Measurements from ENCODE around the gene NUP85. TPM values are rescaled to one million over a fixed set of nuclear protein-coding genes. Genes with fewer than 3 reads are reported as not detected.
"Not testable (repeated sequence)": the region's sequence is repeated elsewhere in the genome, so short reads cannot be mapped to it uniquely, and the experiment has no call there.

NUP85 gene
- total RNA-seq, 2 donors from 2014 or later: 49.6 to 50.9 TPM

DNA sequence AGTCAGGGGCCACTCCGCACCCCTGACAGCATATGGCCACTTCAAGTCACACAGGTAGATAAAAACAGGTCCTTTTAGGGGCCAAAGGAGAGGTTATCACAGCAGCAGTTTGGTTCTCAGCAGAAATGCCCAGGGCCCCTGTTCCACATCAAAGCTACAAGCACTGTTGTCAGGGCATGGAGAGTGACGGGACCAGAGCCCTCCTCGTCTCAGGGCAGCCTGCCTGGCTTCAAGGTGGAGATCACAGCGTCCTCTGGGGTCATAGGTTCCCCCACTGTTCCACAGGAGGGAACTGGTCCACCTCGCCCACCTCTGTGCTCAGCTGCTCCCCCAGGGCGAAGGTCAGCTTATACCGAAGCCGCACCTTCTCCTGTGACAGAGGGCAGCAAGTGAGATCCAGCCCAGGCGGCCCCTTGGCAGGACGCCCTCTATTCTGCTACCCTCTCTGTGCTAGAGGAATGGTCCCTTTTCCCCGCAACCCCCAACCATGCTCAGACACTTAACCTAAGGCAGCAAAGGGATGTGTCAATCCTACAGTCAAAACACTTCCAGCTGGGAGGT, 32.6 kb downstream of the NUP85 start:
- DNase-seq (ENCODE audit: low spot score): no peak

DNA sequence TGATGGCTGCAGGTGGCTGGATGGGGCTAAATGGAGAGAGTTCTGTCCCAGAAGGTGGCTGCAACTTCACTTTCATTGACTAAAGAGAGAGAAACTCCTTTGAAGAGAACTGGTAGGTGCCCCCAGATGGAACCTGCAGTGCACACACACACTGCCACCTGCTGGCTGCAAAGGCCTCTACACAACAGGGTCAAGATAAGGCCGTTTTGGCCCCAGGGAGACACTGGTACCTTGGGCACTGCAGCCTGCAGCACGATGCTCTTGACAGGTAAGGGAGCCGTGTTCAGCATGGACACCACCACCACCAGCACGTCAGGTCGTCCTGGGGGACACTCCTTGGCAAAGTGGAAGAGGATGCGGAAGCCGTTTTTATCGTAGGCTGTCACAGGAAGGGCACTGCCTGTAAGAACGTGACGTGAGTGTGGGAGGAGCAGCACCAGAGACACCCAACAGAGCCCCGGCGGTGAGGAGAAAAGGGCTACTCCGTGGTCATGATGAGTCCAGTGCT, 33.3 kb downstream of the NUP85 start:
- no peak for DNase-seq (ENCODE audit: low spot score)
- intact Hi-C loops (cut with DNase I): no loop called here

More for the DNA sequence above, 32.6 kb downstream of the NUP85 start:
- intact Hi-C loops (cut with DNase I): no loop called here

DNA sequence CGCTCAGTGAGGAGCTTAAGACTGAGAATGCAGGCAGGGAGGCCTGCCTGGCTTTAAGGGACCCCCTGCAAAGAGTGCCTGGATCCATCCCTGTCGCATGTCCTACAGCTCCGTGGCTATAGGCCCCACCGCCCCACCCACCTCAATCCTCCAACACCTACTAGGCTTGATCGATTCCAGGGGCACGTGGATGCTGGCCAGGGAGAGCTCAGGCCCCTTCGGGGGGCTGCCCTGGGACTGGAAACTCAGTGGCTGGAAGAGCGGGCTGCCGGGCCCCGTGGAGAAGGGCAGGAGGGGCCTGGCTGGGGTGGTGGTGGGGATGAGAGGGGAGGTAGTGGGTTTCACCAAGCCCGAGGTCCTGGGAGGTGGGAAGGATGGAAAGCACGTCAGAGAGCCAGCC, 33.7 kb downstream of the NUP85 start:
- DNase-seq (ENCODE audit: low spot score): no peak

DNA sequence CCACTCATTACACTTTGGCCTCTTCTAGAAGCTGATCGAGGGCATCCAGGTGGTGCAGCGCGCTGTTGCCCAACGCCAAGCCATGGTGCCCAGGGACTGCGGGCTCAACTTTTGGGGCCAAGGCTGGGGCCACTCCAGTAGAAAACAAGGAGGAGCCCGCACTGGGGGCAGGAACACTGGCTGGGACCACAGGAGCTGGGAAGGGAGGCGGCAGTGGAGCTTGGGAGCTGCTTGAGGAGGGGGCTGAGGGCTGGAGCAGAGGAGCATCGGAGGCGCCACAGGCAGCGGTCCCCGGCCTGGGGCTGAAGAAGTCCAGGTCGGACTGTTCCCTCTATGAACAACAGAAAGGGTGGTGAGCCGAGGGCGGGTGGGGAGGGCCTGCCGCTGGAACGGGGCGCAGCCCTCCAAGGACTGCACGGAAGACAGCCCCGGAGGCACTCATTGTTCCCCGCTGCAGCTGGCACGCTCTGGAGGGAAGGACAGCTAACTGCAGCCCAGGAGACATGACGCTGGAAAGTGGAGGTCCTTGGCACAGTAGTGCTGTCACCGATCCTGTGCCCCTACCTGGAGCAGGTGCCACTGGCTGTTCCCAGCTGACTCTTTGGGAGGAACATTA, 34.4 kb downstream of the NUP85 start:
- intact Hi-C loops (cut with DNase I): no loop called here
- DNase-seq (ENCODE audit: low spot score): no peak

More for the DNA sequence above, 33.7 kb downstream of the NUP85 start:
- intact Hi-C loops (cut with DNase I): no loop called here

DNA sequence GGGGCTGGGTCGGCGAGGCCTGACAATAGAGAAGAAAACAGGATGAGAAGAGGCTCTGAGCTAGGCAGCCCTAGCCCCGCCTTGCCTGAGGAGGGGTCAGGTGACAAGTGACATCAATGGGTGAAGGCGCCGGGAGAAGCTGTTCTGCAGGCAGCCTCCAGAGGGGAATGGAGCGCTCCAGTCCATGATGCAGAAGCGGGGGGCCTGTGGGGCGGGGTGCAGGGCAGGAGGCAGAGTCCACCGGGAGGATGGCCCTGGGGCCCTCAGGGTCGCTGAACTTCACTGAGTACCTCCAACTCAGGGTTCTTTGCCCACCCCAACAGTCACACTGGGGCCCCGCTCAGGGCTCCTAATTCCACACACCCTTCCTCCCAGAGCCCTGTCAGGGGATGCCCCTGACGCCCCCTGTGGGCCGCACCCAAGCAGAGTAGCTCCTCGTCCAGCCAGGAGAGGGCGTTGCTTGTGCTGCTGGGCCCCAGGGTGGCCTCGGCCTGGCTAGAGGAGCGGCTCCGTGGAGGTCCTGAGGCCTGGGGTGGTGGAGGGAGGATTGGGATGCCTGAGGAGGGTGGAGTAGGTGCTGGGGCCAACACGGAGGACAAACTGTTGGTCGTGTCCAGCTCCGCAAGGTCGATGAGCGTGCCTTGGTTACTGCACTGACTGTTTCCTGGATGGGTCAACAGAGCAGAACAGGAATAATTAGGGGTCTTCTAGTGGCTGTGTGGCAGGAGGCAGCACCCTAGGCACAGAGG, 35.1 kb downstream of the NUP85 start:
- intact Hi-C loops (cut with DNase I): no loop called here
- DNase-seq (ENCODE audit: low spot score): no peak

DNA sequence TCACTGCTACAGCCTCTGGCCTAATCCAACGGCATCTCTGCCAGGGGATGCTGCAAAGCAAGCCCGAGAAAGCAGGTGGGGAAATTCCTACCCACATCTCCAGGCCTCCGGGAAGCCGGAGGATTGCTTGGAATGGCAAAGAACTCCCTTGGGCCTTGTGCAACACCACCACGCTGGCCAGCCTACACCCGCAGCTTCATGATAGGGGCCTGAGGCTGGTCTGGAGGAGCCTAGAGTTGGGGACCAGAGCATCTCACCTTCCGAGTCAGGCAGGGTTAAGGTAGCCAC, 35.6 kb downstream of the NUP85 start:
- intact Hi-C loops (cut with DNase I): no loop called here
- DNase-seq (ENCODE audit: low spot score): no peak

DNA sequence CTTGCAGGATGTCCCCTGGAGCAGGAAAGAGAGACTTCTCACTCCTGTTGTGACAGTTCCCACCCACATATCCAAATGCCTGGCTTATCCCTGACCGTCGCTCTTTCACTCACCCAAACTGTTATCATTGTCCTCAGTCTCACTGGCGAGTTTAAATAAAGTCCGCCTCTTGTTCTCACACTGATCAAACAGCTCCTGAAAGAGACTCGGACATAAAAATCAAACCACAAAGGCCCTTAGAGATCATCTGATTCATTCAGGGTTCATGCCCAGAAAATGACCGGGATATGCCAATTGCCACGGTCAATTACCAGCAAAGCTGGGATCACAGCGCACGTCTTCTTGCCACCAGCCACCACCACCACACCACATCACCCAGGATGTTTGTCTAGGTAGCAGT, 36.0 kb downstream of the NUP85 start:
- no peak for DNase-seq (ENCODE audit: low spot score)
- intact Hi-C loops (cut with DNase I): no loop called here

DNA sequence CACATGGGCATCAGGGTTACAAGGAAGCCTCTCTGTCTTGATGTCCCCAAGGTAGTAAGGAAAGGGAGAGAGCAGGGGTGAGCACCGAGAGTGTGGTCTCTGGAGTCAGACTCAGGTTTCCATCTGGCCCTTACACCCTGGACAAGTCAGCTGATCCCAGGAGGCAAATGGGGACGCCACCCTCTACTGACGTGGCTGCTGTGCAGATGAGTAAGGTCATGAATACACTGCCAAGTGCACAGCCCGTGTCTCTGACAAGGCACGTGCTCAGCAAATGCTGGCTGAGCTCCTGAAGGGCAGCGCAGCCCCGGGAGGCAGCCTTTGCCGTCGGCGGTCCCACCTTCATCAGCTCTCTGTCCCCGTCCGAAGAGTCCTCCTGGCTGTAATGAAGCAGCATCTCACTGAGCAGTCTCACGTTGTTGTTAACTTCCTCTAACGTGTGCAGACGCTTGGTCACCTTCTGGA, 36.5 kb downstream of the NUP85 start:
- intact Hi-C loops (cut with DNase I): no loop called here

DNA sequence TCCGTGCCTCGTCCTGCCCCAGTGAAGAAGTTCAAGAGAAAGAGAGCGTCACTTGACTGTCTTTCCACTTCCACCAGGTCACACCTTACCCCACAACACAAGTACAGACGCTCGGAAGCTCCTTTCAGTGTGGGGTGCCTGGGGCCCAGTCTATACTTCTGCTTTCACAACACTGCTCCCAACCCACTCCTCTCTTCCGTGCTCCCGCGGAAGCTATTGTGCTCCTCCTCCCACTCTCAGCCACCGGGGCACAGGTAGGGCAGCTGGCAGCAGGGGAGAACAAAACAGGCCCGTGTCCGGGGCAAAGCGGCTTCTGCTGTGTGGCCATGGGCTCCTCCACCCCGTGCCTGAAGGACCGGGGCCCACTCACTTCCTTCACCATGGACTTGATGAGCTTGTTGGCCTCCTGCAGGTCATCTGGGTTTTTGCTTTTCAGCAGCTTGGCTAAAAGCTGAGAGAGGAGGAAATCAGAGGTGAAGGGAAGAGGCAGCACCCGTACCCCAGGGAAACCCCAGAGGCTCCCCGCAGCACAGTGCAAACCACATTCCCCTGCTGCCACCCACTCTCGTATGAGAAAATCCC, 37.1 kb downstream of the NUP85 start:
- DNase-seq (ENCODE audit: low spot score): no peak
- intact Hi-C loops (cut with DNase I): no loop called here

More for the DNA sequence above, 36.5 kb downstream of the NUP85 start:
- DNase-seq (ENCODE audit: low spot score): no peak

DNA sequence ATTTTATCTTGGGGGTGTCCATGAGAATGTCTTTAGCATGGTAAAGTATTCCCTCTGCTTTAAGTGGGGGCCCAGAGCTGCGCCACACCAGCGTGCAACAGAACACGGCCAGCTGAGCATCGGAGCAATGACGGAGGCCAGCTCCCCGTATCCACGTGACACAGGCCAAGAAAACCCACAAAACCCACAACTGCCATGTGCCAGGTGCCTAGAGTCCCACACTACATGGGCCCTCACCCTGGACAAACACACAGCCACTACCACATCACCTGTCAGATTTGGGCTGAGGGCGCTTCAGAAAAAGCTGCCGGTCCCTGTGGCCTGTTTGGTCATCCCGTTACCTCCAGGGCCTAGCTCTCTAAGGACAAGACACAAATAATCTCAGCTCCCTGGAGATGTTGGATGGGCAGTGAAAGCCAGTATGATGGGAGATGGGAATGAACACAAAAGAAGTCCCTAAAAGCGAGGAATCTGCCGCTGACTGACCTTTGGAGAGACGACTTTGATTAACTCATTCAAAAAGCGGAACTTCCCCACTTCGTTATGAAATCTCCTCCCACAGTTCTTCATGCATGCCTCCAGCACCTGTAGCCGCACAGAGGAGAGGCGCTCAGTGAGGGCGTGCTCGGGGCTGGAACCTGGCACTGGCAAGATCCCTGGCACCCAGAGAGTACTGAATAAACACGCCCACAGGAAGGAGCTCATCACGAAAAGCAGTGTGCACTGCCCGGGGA, 38.8 kb downstream of the NUP85 start:
- no peak for DNase-seq (ENCODE audit: low spot score)
- intact Hi-C loops (cut with DNase I): no loop called here

DNA sequence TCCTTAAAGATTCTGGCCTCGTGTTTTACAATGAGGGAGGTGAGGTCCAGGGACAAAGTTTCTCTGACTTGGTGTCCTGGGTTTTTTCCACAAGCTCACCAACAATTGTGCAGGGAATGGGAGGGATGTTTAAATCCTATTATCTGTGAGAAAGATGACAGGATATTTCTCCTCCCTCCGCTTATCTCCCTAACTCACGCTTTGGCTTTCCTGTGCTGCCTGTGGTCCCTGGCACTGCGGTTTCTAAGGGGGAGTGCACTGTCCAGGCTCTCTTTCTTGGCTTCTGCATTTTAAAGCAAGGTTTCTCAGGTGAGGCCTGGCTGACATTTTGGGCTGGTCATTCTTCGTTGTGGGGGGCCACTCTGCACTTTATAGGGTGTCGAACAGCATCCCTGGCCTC, 39.5 kb downstream of the NUP85 start:
- DNase-seq (ENCODE audit: low spot score): no peak
- intact Hi-C loops (cut with DNase I): no loop called here

DNA sequence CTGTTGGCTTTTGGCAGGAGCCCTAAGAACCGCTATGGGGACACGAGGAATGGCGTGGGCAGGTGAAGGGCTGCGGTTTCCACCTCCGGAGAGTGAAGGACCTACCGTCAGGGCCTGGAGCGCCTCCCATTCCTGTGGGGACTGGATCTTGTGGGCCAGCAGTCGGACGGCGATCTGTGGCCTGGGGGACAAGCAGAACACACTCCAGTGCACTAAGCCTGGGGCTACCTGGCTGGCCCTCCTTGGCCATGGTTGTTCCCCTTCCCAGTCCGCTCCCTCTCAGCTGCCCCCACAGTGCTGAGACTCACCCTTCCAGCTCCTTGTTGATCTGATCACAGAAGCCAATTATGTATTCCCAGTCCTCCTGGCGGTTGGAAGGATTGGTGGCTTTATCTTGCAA, 40.9 kb downstream of the NUP85 start:
- intact Hi-C loops (cut with DNase I): no loop called here
- no peak for DNase-seq (ENCODE audit: low spot score)

DNA sequence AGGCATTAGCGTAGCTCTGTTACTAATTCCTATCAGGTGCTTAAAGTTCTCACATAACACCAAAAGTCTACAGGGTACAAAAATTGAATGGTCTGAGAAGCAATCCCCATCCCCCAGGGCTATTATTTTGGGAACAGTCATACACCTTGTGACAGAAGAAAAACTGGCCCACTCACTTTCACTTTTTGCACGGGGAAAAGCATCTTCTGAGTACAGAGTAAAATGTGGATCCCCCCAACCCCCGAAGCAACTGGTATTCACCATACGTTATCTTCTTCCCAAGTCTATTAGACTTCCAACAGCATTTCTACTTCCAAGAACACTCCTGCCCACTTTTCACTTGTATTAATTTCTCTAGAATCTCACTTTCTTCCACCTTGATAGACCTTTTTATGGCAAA, 44.1 kb downstream of the NUP85 start:
- intact Hi-C loops (cut with DNase I): no loop called here

DNA sequence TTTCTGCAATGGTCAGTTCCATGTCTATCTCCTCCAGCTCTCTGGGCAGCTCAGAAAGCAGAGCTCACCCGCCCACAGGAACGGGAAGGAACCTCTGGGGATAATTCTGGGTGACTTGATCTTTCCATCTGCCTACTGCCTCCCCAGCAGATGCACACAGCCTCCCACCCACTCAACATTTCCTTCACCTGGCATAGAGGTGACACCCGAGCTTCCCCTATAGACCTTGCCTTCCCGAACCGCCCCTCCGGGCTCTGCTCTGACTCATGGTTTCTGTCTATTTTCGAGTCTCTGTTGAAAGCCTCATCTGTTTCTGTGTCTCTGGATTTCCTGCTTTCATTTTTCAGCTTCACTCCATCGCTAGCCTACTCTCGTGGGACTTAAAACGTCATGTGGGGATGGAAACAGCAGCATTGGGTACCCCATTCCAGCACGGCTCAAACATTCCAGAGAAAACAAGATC, 44.6 kb downstream of the NUP85 start:
- intact Hi-C loops (cut with DNase I): no loop called here
- no peak for DNase-seq (ENCODE audit: low spot score)

More for the DNA sequence above, 44.1 kb downstream of the NUP85 start:
- DNase-seq (ENCODE audit: low spot score): no peak

DNA sequence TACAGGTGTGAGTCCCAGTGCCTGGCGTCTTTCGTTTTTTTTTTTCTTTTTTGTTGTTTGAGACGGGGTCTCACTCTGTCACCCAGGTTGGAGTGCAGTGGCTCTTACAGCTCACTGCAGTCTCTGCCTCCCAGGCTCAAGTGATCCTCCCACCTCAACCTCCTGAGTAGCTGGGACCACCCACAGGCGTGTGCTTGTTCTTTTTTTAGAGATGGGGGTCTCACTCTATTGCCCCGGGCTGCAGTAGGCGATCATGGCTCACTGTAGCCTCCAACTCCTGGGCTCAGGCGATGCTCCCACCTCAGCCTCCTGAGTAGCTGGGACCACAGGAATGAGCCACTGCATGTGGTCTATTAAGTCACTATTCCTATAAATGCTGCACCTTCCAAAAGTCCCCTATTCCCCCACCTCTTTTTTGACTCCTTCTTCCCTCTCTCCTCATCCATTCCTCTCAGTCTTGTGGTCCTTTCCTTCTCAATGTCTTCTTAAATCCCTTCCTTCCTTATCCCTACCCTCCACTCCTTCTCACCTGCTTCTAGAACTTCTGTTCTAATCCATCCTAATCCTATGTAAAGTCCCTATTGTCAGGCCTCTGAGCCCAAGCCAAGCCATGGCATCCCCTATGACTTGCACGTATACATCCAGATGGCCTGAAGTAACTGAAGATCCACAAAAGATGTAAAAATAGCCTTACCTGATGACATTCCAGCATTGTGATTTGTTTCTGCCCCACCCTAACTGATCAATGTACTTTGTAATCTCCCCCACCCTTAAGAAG, 46.7 kb downstream of the NUP85 start:
- no peak for DNase-seq (ENCODE audit: low spot score)
- intact Hi-C loops (cut with DNase I): no loop called here

DNA sequence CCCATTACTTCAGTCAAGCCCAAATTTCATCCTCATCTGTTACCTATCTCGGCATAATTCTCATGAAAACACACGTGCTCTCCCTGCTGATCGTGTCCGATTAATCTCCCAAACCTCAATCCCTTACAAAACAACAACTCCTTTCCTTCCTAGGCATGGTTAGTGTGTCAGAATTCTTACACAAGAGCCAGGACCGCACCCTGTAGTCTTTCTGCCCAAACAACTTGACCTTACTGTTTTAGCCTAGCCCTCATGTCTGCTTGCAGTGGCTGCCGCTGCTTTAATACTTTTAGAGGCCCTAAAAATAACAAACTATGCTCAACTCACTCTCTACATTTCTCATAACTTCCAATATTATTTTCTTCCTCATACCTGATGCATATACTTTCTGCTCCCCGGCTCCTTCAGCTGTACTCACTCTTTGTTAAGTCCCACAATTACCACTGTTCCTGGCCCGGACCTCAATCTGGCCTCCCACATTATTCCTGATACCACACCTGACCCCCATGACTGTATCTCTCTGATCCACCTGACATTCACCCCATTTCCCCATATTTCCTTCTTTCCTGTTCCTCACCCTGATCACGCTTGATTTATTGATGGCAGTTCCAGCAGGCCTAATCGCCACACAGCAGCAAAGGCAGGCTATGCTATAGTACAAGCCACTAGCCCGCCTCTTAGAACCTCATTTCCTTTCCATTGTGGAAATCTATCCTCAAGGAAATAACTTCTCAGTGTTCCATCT, 50.6 kb downstream of the NUP85 start:
- intact Hi-C loops (cut with DNase I); DNase-seq (ENCODE audit: low spot score): not testable (repeated sequence)

DNA sequence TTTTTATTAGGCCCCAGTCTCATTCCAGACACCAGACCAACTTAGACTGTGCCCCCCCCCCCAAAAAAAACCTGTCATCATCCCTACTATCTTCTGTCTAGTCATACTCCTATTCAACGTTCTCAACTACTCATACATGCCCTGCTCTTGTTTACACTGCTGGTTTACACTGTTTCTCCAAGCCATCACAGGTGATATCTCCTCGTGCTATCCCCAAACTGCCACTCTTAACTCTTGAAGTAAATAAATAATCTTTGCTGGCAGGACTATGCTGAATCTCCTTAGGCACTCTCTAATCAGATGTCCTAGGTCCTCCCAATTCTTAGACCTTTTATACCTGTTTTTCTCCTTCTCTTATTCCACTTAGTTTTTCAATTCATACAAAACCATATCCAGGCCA, 51.7 kb downstream of the NUP85 start:
- DNase-seq (ENCODE audit: low spot score); intact Hi-C loops (cut with DNase I): not testable (repeated sequence)

DNA sequence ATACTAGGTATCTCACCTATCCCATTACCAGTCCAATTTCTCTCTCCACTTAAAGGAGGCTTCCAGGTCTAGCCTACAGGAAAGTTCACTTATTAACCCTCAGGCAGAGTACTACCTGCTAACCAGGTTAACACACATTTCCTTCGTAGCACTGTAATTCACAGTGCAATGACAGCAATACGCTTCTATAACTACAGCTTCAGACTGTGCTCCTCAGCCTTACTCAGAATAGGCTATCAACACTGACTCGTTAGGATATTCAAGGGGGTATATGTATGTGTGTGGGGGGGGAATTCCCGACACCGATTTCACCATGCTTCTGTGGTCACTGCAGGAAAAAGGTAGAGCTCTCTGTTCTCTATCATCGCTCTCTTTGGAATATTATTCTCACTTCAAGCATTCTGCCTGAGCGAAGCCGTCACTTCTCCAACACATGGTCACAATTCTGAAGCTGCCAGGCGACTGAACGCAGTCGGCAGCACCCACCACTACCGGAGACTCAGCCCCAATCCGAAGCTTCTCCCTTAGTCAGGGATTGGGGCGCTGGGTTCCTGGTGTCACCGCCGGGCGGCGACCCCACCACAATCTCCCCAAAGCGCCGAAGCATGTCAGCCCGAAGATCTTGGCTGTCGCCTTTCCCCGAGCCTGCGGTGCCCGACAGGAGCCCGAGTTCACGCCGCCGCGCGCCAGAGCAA, 55.3 kb downstream of the NUP85 start:
- intact Hi-C loops (cut with DNase I): no loop called here

More for the DNA sequence above, 55.3 kb downstream of the NUP85 start:
- DNase-seq (ENCODE audit: low spot score): no peak
